H9 (cell line): ENCODE measurements around the gene DAGLB. TPM values are rescaled to one million over a fixed set of nuclear protein-coding genes. Genes with fewer than 3 reads are reported as not detected.
A peak's percentile ranks its signal among the peaks of the same experiment; 100 is the strongest.

Experiments
- DNase-seq: peaks from one replicate; pipeline ENCODE4 v3.0.0-alpha.2; 2017
- H2AFZ ChIP-seq: one replicate; pipeline ENCODE4 v1.6.1; 2013; ENCODE audit warnings: mild to moderate bottlenecking, low read length, control low read depth, moderate library complexity
- H2AK5ac ChIP-seq: 2 replicates; pipeline ENCODE4 v1.6.1; 2013; ENCODE audit warnings: low read length, control low read depth, mixed read lengths; ENCODE audit not compliant: insufficient read length
- H2BK120ac ChIP-seq: one replicate; pipeline ENCODE4 v1.6.1; 2013; ENCODE audit warnings: low read depth, mild to moderate bottlenecking, low read length, control low read depth, inconsistent platforms; ENCODE audit not compliant: poor library complexity, severe bottlenecking
- H2BK12ac ChIP-seq: 2 replicates; pipeline ENCODE4 v1.6.1; 2013; ENCODE audit warnings: low read length, control low read depth, mixed read lengths, low read depth; ENCODE audit not compliant: insufficient read length
- H2BK15ac ChIP-seq: 2 replicates; pipeline ENCODE4 v1.6.1; 2013; ENCODE audit warnings: low read depth, low read length, control low read depth
- H2BK20ac ChIP-seq: one replicate; pipeline ENCODE4 v1.6.1; 2013; ENCODE audit warnings: low read depth, mild to moderate bottlenecking, low read length, control low read depth, inconsistent platforms; ENCODE audit not compliant: poor library complexity, severe bottlenecking
- H2BK5ac ChIP-seq: 2 replicates; pipeline ENCODE4 v1.6.1; 2013; ENCODE audit warnings: low read length, control low read depth, mixed read lengths; ENCODE audit not compliant: insufficient read length
- H3K14ac ChIP-seq: 2 replicates; pipeline ENCODE4 v1.6.1; 2013; ENCODE audit warnings: low read length, control low read depth; ENCODE audit not compliant: insufficient read depth
- H3K18ac ChIP-seq: 2 replicates; pipeline ENCODE4 v1.6.1; 2013; ENCODE audit warnings: low read depth, mild to moderate bottlenecking, mixed read lengths, low read length, control low read depth; ENCODE audit not compliant: insufficient read length
- H3K23ac ChIP-seq: 2 replicates; pipeline ENCODE4 v1.6.1; 2013; ENCODE audit warnings: low read length, control low read depth, mixed read lengths, low read depth; ENCODE audit not compliant: insufficient read length
- H3K23me2 ChIP-seq: 2 replicates; pipeline ENCODE4 v1.6.1; 2013; ENCODE audit warnings: low read depth, mild to moderate bottlenecking, mixed read lengths, low read length, control low read depth; ENCODE audit not compliant: insufficient read length, poor library complexity, severe bottlenecking
- H3K27ac ChIP-seq: 2 replicates; pipeline ENCODE4 v1.5.1; 2013; ENCODE audit warnings: low read length, control low read depth, mixed read lengths, low read depth; ENCODE audit not compliant: insufficient read length
- H3K27me3 ChIP-seq: 2 replicates; pipeline ENCODE4 v1.6.1; 2013; ENCODE audit warnings: low read length, control low read depth, inconsistent platforms; ENCODE audit not compliant: insufficient read depth
- H3K4ac ChIP-seq: 2 replicates; pipeline ENCODE4 v1.6.1; 2013; ENCODE audit warnings: low read depth, mild to moderate bottlenecking, control low read depth, inconsistent platforms, low read length, moderate library complexity
- H3K4me1 ChIP-seq: 2 replicates; pipeline ENCODE4 v1.6.1; 2013; ENCODE audit warnings: low read length, control low read depth, inconsistent platforms; ENCODE audit not compliant: insufficient read depth
- H3K4me2 ChIP-seq: 2 replicates; pipeline ENCODE4 v1.6.1; 2013; ENCODE audit warnings: low read length, control low read depth, mixed read lengths; ENCODE audit not compliant: insufficient read length, insufficient read depth
- H3K56ac ChIP-seq: 2 replicates; pipeline ENCODE4 v1.6.1; 2013; ENCODE audit warnings: low read depth, mild to moderate bottlenecking, mixed read lengths, low read length, control low read depth; ENCODE audit not compliant: insufficient read length
- H3K79me1 ChIP-seq: 2 replicates; pipeline ENCODE4 v1.6.1; 2013; ENCODE audit warnings: low read depth, mild to moderate bottlenecking, moderate library complexity, low read length, control low read depth, inconsistent platforms; ENCODE audit not compliant: insufficient read depth, poor library complexity, severe bottlenecking
- H3K79me2 ChIP-seq: 2 replicates; pipeline ENCODE4 v1.6.1; 2013; ENCODE audit warnings: low read length, control low read depth, inconsistent platforms; ENCODE audit not compliant: insufficient read depth
- H3K9ac ChIP-seq: 2 replicates; pipeline ENCODE4 v1.6.1; 2013; ENCODE audit warnings: low read length, control low read depth, mixed read lengths; ENCODE audit not compliant: insufficient read length; ENCODE audit errors: extremely low read depth
- H3K9me3 ChIP-seq: one replicate; pipeline ENCODE4 v1.6.1; 2013; ENCODE audit warnings: low read depth, low read length, inconsistent platforms; ENCODE audit not compliant: control insufficient read depth
- H3T11ph ChIP-seq: one replicate; pipeline ENCODE4 v1.6.1; 2013; ENCODE audit warnings: mild to moderate bottlenecking, low read length, control low read depth, inconsistent platforms
- H4K20me1 ChIP-seq: one replicate; pipeline ENCODE4 v1.6.1; 2013; ENCODE audit not compliant: control insufficient read depth, insufficient read length, insufficient read depth
- H4K5ac ChIP-seq: 2 replicates; pipeline ENCODE4 v1.6.1; 2013; ENCODE audit warnings: low read depth, mild to moderate bottlenecking, mixed read lengths, low read length, control low read depth; ENCODE audit not compliant: insufficient read length
- H4K8ac ChIP-seq: replicated peaks from 2 replicates; pipeline ENCODE4 v1.6.1; 2013; ENCODE audit warnings: low read length, control low read depth, mixed read lengths, low read depth; ENCODE audit not compliant: insufficient read length
- H4K91ac ChIP-seq: 2 replicates; pipeline ENCODE4 v1.6.1; 2013; ENCODE audit warnings: low read depth, mild to moderate bottlenecking, moderate library complexity, mixed read lengths, low read length, control low read depth; ENCODE audit not compliant: insufficient read length
- H3K27ac Mint-ChIP-seq, 3 experiments: 2 replicates in 2 of 3; 3 replicates in 1 of 3; pipeline ENCODE4 v1.8.0; 2020 to 2021; ENCODE audit warnings: mixed read lengths in 3 of 3, mild to moderate bottlenecking in 1 of 3, moderate library complexity in 1 of 3
- H3K27me3 Mint-ChIP-seq: 2 replicates; pipeline ENCODE4 v1.8.0; 2021; ENCODE audit warnings: low read depth, mild to moderate bottlenecking, moderate library complexity, mixed read lengths
- H3K36me3 Mint-ChIP-seq, 3 experiments: 2 replicates in 2 of 3; 3 replicates in 1 of 3; pipeline ENCODE4 v1.8.0; 2020 to 2021; ENCODE audit warnings: low read depth in 3 of 3, mixed read lengths in 3 of 3; ENCODE audit not compliant: insufficient read depth in 1 of 3
- H3K4me1 Mint-ChIP-seq, 2 experiments: 2 replicates each; pipeline ENCODE4 v1.8.0; 2020; ENCODE audit warnings: mixed read lengths in 2 of 2
- H3K4me3 Mint-ChIP-seq, 2 experiments: 2 replicates in 1 of 2; 3 replicates in 1 of 2; pipeline ENCODE4 v1.8.0; 2020 to 2021; ENCODE audit warnings: mild to moderate bottlenecking in 2 of 2, mixed read lengths in 2 of 2, moderate library complexity in 1 of 2
- H3K9me3 Mint-ChIP-seq, 2 experiments: 2 replicates in 1 of 2; 3 replicates in 1 of 2; pipeline ENCODE4 v1.8.0; 2020; ENCODE audit warnings: mild to moderate bottlenecking in 2 of 2, mixed read lengths in 2 of 2, moderate library complexity in 1 of 2
- CTCF ChIP-seq: fragments of 200-600 bp; sonication (generic); conservative IDR thresholded peaks from 3 replicates; pipeline ENCODE4 v1.8.0; 2021; ENCODE audit warnings: antibody characterized with exemption, mild to moderate bottlenecking
- WGBS: extraction: QIAGEN DNeasy Blood & Tissue Kit; methylation state at CpG from one replicate; pipeline ENCODE4 v1.1.7; 2013; ENCODE audit warnings: missing lambda C conversion rate, low lambda C conversion rate, mixed read lengths; ENCODE audit not compliant: insufficient read length; ENCODE audit errors: extremely low coverage; 5-methylcytosine and 5-hydroxymethylcytosine counted together
- total RNA-seq: library from RNA; stranded (reverse); gene quantifications from 2 replicates; pipeline ENCODE4 v1.2.1, GENCODE V29; 2021

Gene DAGLB
- total RNA-seq, 1 experiment from 2014 or later: 46.4 TPM

DNA sequence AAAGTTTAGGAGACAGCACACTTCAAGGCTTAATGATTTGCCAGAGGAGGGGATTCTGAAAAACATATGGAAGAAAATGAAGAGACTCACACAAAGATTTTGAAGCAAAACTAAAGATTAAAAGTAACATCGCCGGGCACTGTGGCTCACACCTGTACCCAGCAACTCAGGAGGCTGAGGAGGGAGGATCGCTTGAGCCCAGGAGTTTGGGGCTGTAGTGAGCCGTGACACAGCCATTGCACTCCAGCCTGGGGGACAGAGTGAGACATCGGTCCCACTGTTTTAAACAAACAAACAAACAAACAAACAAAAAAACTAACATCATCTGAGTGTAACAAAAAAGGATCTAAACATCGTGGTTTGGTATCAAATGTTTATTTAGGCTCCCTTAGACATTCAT is 33.7 kb upstream of the DAGLB start:
- Histone ChIP-seq H2AK5ac (no peak overlapping the region), H3K18ac (no peak overlapping the region), H4K8ac (no peak overlapping the region), H3K4me1 (no peaks in the 10 kb centered on the region; the same call in 1 of the 2 replicates), H3K4ac (no peak overlapping the region), H3K23me2 (peaks cover 3% of the 10 kb centered on the region), H2BK20ac (no peak overlapping the region), H4K20me1 (no peaks in the 10 kb centered on the region), H3K79me2 (peaks cover 17% of the 10 kb centered on the region; the same call in 1 of the 2 replicates), H3K27ac (no peak overlapping the region), H3K9me3 (no peaks in the 10 kb centered on the region), H3K23ac (no peak overlapping the region), H3K79me1 (peaks cover 7% of the 10 kb centered on the region), H3T11ph (no peak overlapping the region), H3K56ac (no peak overlapping the region), H4K5ac (no peak overlapping the region), H2BK120ac (no peak overlapping the region), H4K91ac (no peak overlapping the region), H2BK12ac (no peak overlapping the region), H3K27me3 (no peaks in the 10 kb centered on the region), H2BK5ac (no peak overlapping the region), H3K9ac (no peak overlapping the region), H2BK15ac (no peak overlapping the region), H3K14ac (no peak overlapping the region), H3K4me2 (no peak overlapping the region), H2AFZ (no peak overlapping the region)
- peaks cover 26% of the 10 kb centered on the region in 2 experiments for H3K4me1 Mint-ChIP-seq
- H3K27ac Mint-ChIP-seq: no peak overlapping the region; a peak in 1 of 7 replicates
- WGBS: no CpG with 5 or more reads among the region's 6 CpGs
- no peaks in the 10 kb centered on the region; a peak in 2 of 5 replicates for H3K9me3 Mint-ChIP-seq
- no peak for DNase-seq
- H3K27me3 Mint-ChIP-seq: peaks cover 10% of the 10 kb centered on the region
- H3K4me3 Mint-ChIP-seq: peak overlapping the region; percentile 36 to 60; a peak in 2 of 5 replicates
- no peak for TF ChIP-seq CTCF
- H3K36me3 Mint-ChIP-seq: peaks cover 9 to 31% (median 22%) of the 10 kb centered on the region in 3 experiments
